BJ (cell line): Measurements from ENCODE around the gene GPR132. TPM values are rescaled to one million over a fixed set of nuclear protein-coding genes. Genes with fewer than 3 reads are reported as not detected.

Experiments
- CTCF ChIA-PET: fragments of 350-600 bp; formaldehyde crosslinking; extraction: SDS; loops from one replicate; lab custom pipeline; 2021; ENCODE audit warnings: antibody characterized with exemption, inconsistent platforms; lab: Yijun Ruan, JAX
- POLR2A ChIA-PET: fragments of 300-600 bp; sonication (Branson Sonifier 250); formaldehyde crosslinking; extraction: SDS; loops from one replicate; lab custom pipeline; 2021; ENCODE audit warnings: antibody characterized with exemption; lab: Charles Lee
- DNase-seq: peaks from one replicate; pipeline ENCODE4 v3.0.0-alpha.2; 2011; ENCODE audit warnings: low read depth
- H3K27me3 ChIP-seq: 2 replicates; pipeline ENCODE4 v1.6.0; 2011; ENCODE audit warnings: low read length; ENCODE audit not compliant: control insufficient read depth, insufficient read depth
- H3K36me3 ChIP-seq: 2 replicates; pipeline ENCODE4 v1.5.1; 2011; ENCODE audit warnings: low read length; ENCODE audit not compliant: control insufficient read depth, insufficient read depth
- H3K4me3 ChIP-seq: 2 replicates; pipeline ENCODE4 v1.5.1; 2011; ENCODE audit warnings: low read depth, mild to moderate bottlenecking, control low read depth, low read length
- CTCF ChIP-seq: IDR thresholded peaks from 2 replicates; pipeline ENCODE4 v1.5.1; 2011; ENCODE audit warnings: low read depth, mild to moderate bottlenecking, control low read depth, inconsistent platforms, low read length, moderate library complexity; ENCODE audit not compliant: insufficient read depth
- polyA plus RNA-seq: library from polyadenylated mRNA; depleted of rRNA; stranded (reverse); fragments of >200 nt; gene quantifications from 2 replicates; pipeline ENCODE4 v1.2.3, GENCODE V29; 2011

Gene GPR132
- polyA plus RNA-seq, 1 experiment: 0.13 TPM

GRCh38 chr14:105072381-105072861, 7.2 kb upstream of the GPR132 start:
- ChIA-PET CTCF (interaction anchor here (2.7 to 3.7 kb wide), 2 partner anchors 14 to 17 kb away, joined by 10 to 20 read pairs; no protein-coding TSS in a partner anchor), POLR2A (no interaction called here)
- Histone ChIP-seq H3K27me3 (peaks cover 2% of the 10 kb centered on the region), H3K4me3 (no peak overlapping the region), H3K36me3 (no peaks in the 10 kb centered on the region)
- no peak for DNase-seq
- no peak for TF ChIP-seq CTCF

GRCh38 chr14:105071942-105072341, 6.7 kb upstream of the GPR132 start:
- H3K27me3 ChIP-seq: peaks cover 2% of the 10 kb centered on the region
- POLR2A ChIA-PET: no interaction called here
- TF ChIP-seq CTCF: no peak
- no peak overlapping the region for H3K4me3 ChIP-seq
- CTCF ChIA-PET: interaction anchor here (1.0 to 3.7 kb wide), 5 partner anchors 8 to 93 kb away, joined by 3 to 20 read pairs (median 5); no protein-coding TSS in a partner anchor
- DNase-seq: no peak
- H3K36me3 ChIP-seq: no peaks in the 10 kb centered on the region

GRCh38 chr14:105071326-105071725, 6.1 kb upstream of the GPR132 start:
- POLR2A ChIA-PET: no interaction called here
- Histone ChIP-seq H3K27me3 (peaks cover 2% of the 10 kb centered on the region), H3K36me3 (no peaks in the 10 kb centered on the region), H3K4me3 (no peak overlapping the region)
- TF ChIP-seq CTCF: no peak
- CTCF ChIA-PET: interaction anchor here (1.0 to 1.6 kb wide), 4 partner anchors 9 to 94 kb away, joined by 3 to 6 read pairs (median 4); no protein-coding TSS in a partner anchor
- no peak for DNase-seq

- peaks cover 2% of the 10 kb centered on the region for H3K27me3 ChIP-seq
- H3K4me3 ChIP-seq: no peak overlapping the region
- POLR2A ChIA-PET: no interaction called here
- no peaks in the 10 kb centered on the region for H3K36me3 ChIP-seq
- TF ChIP-seq CTCF: no peak
- DNase-seq: no peak
- CTCF ChIA-PET: interaction anchor here (1.1 to 1.6 kb wide), 3 partner anchors 10 to 25 kb away, joined by 4 to 6 read pairs (median 5); no protein-coding TSS in a partner anchor
Observed at GRCh38 chr14:105070760-105071137, 5.5 kb upstream of the GPR132 start.

GRCh38 chr14:105069871-105070759, 4.9 kb upstream of the GPR132 start:
- Histone ChIP-seq H3K4me3 (no peak overlapping the region), H3K27me3 (peaks cover 2% of the 10 kb centered on the region), H3K36me3 (no peaks in the 10 kb centered on the region)
- ChIA-PET CTCF (interaction anchor here (1.6 kb wide), 1 partner anchor 20 kb away, joined by 6 read pairs; no protein-coding TSS in a partner anchor), POLR2A (no interaction called here)
- no peak for DNase-seq
- TF ChIP-seq CTCF: no peak
